Inflammatory macrophage (primary cell): ENCODE measurements around the gene TENM3.

ENCODE experiments used
- DNase-seq, 2 donors: peaks; one replicate each; pipeline ENCODE4 v3.0.0-alpha.2; 2020 to 2022

The TENM3 gene

DNA sequence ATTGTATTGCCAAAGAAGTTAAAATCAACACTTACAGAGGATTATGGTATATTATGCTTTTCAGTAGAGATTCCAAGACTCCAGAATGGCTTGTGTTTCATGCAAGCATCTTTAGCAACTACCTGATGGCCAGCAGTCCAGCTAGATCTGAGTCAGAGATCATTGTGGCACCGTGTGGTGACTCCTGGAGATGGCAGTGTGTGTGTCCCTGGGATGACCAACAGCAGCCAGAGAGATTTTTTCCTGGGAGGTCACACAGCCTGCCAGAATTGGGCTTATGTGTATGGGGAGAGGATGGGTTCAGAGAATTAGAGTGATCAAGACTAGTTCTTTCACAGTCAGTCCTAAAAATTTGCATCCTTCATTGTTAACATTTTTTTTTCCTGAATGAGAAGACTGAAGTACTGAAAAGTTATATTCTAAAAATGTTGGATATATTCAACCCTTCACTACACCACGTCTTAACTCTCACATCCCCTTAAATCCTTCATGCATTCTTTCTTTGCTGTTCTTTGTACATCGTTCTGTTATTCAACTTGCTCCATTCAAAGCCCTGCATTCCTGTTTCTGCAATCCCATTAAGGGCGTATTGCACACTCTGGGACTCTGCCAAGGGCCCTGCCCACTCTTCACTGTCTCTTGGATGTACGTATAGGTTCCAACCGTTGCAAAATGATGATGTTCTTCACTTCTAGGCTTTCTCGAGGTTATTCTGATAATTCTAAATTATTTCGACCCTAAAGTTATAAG lies 12.4 kb downstream of the TENM3 start:
- DNase-seq, result no peak

DNA sequence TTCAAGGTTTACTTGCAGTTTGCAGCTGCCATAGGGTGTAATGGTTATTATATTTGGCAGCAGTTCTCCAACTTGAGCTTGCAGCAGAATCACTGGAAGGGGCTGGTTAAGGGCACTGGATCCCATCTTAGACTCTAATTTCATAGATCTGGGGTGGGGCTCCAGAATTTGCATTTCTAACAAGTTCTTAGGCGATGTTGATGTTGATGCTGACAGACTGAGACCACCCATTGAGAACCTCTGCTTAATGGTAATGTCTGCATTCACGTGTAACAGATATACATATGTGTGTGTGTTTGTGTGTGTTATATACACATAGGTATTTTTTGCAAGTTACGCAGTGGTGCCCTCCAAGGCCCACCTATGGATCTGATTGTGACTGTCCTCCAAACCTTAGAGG lies 13.8 kb downstream of the TENM3 start:
- DNase-seq, result no peak

DNA sequence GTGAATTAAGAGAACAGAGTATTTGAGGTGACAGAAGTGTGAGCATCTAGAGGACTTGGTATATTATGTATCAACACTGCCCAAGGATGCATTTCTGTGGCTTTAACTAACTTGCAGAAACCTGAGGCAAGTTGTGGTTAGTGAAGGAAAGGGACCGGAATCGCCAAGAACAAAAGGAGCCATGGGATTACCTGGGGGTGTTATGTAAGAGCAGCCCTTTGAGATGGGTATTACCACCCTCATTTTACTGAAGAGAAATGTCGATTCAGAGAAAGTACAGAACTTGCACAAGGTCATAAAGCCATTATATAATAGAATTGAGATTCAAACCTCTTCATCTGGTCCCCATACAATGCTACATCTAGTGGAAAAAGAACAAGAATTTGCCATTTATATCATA lies 14.3 kb downstream of the TENM3 start:
- no peak for DNase-seq

DNA sequence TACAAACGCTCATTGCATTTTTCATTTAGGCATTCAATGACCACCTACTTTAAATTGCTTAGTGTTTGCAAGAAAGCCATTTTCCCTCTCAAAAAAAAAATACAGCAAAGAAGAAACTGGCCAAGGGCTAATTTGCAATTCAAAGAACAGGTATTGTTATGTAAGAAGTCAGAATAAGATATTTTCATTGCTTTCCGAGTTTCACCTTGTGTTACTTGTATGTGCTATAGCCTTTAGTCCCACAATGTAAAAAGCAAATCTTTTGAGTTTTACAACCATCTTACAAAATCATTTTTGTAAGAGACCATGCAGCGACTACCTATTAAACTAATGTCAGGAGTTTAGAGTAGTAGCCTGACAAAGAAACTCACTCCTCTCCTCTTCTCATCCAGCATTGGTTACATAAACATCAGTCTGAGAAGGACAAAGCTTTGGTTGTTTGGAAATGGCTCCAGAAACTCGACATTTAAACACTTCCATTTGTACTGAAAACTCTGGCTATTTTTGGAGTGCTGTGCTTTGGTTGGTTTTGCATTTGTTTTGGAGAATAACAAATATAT lies 15.3 kb downstream of the TENM3 start:
- no peak for DNase-seq

DNA sequence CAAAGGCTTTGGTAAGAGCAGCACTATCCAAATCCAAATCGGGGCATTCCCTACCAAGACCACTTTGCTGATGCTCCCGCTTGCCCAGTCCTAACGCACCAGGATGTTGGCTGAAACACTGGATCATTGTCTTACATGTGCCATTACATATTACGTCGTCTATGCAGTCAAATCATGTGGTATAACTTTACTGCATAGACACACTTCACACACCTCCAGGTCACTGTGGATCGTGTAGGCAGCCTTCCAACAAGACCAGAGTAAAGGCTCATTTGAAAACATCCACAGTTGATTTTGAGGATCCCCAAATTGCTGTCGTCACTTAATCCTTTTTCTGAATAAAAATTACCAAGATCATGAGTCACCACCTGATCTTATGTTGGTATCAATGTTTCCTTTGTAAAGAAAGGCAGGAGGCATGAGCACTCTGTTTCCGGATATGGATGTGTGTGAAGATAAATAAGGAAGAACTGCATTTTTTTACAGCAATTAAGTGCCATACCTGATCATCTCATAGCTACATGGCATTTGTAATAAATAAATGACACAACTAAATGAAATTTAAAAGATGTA lies 18.5 kb downstream of the TENM3 start:
- DNase-seq, result no peak

DNA sequence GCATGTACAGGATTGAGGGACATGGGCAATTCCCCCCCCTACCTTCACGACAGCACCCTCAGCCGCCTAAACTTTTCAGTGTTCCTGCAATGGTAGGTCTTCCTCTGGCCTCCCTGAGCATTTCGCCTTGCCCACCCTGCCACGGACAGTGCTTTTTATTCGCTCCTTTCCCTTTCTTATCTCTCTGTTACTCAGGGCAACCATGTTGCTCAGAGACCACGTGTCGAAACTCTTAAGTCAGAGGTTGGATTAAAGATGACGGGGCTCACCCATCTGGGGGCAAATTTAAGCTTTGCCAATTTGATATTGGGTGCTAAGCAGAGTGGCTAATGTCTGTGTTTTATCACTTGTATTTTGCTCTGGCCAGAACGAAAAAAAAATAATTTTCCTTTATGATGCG lies 20.4 kb downstream of the TENM3 start:
- no peak for DNase-seq

DNA sequence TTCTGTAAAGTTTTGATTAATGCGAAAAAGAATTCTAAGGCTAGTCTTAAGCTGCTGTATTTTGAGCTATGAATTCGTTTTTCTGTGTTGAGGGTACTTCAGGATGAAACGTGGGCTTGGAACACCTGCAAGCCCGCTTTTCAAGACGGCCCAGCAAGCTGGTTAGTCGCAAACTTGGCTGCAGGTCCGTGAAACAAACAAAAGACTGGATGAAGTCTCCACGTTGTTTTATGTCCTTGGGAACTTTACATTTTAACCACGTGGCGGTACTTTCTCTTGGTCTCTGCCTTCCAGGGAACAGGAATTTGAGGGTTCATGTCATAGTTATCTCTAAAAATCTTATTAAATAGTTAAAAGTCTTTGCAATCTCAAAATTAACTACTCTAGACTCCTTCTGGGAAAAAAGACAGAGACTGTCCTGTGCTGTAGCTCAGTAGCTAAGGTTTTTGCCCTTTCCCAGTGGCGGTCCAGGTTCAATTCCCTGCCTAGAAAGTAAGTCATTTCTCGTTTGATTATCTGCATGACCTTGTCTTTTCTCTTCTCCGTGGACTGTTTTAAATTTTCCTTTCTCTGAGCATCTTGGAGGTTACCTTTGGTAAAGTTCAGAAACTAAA lies 21.0 kb downstream of the TENM3 start:
- DNase-seq, result no peak

DNA sequence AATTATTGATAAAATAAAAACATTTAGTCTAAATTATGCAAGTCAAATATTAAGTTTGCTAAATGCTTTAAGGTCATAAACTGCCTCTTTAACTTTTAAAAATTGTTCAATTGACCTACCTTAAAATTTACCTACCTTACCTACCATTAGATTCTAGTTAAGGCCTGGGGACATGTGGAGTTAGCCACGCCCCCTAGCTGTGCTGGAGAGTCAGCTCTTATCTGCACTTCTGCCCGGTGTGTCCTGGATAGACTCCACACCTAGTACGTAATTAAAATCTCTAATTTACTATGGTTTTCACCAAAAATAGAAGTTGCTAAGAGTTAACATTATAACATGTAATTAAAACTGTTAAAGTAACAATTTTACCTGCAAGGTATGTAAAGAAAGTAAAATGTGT lies 22.7 kb downstream of the TENM3 start:
- no peak for DNase-seq

DNA sequence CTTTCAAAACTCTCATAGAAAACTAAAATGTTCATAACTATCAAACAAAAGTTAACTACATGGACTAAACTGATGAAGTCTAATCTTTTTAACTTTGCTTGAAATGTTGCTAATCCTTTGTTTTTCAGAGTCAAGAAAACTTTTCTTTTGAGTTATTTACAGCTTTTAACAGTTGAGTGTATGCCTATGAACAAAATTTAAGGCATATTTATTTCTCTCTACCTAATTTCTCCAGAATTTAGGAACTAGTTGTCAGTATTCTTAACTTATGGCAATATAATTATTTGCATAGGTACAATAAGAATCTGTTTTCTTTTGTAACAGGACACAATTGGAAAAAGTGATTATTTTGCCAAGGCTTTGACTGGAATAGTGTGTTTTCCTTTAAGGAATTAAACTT lies 23.8 kb downstream of the TENM3 start:
- DNase-seq, result no peak

DNA sequence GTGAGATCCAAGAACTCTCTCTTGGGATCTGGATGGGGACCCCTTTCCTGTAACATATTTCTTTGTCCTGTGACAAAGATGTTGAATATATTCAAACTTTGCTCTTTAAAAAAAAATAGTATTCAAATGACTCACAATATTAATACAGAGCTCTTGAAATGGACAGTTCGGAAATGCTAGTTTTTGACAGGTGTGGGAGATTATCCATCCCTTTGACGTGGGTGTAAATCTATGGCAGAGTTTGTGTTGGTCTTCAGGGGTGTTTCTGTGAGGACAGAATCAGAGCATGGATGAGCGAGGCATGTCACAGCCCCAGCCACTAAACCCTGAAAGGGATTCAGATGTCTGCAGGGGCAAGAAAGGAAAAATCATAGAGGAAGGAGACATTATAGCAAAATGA lies 25.8 kb downstream of the TENM3 start:
- no peak for DNase-seq

DNA sequence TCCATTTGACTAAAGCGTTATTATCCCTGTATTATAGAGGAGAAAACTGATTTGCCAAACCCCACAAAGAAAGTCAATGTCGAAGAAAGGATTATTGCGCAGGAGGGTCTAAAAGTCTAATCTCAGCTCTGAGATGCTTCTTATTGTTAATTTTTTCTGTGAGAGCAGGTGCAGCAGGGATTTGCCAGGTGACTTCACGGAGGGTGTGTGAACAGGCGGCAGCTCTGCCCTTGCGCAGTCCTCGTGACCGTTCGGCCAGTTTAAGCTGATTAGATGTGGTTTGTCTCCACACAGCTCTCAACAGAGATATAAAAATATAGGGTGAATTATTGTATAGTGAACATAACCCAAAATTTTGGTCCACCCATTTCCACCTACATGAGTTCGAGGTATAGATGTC lies 28.5 kb downstream of the TENM3 start:
- no peak for DNase-seq

DNA sequence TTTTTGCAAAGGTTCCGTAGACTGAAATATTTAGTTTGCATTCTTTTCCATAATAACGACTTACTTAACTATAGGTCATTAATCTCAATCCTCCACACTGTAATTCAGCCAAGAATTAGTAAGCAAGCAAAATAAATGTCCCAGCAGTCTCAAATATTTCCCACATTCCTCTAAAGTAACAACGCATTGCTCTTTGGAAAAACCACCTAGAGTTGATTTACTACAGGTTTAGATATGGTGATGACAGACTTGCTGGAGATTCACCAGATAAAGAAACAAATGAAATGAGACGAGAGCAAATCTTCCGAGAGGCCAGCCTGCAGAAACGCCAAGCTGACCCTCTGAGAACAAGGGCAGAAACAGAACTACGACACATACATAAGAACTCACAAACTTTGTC lies 28.9 kb downstream of the TENM3 start:
- no peak for DNase-seq

DNA sequence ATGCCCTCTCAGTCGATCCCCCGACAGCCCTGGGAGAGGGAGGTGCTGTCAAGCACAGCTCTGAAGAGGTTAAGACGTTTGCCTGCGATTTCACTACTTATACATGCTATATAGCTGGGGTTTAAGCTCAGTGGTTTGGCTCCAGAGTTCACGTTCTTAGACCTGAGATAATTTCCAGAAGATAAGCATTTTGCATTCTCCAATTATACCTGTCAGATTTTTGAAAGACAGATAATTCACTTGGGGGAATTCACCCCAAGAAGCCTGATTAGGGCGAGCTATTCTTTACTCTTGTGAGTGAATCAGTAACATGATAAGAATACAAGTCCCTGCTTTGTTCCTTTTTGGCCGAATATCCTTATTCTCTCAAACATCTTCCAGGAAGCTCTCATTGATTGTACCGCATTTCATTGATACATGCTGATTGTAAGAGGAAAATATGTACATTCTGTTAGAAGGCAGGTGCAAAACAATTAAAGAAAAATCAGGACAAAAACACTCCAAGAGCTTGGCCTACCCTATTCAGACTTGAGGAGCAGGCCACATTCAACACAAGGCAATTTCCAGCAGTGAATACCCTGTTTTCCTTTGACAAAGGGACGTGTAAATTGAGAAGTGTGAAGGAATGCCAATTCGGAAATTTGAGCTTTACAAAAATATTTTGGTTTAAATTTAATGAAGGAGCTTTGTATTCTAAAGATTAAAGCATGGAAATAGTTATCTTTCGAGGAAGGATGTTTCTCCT lies 30.2 kb downstream of the TENM3 start:
- no peak for DNase-seq

DNA sequence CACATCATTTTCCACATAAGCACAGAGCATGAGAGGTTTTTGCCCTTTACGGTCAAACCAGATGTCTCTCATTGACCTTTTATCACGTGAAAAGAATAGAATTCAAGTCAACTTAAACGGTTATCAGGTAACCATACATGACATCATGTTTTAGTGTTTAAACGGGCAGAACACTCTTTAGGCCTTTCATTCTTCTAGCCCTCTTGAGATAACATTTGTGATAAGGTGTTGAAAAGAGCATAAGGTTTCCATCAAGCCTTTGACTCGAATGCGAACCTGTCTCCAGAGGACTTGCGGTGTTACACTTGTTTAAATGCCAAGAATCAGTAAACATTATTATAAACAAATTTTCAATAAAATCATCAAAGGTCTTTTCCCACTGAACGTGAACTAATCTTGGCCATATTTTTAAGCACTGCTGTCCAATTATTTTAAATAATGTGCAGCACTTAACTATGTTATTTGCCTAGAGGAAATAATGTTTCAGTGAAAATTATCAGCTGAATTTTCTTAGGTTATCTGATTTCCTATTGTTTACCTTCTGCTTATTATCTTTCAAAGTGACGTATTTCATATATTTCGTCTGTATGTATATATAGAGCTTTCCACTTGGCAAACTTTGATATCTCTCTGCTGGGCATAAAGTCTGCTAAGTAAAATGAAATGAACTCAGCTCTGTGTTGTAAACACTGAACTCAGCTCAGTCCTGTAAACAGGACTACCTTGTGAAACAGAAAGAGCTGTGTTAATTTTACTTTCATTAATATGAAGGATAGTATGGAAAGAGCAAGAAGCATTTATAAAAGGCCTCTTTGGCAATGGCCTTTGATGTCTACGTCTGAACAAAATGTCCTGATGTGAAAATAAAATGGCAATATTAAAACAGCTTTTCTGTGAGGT lies 33.3 kb downstream of the TENM3 start:
- no peak for DNase-seq

DNA sequence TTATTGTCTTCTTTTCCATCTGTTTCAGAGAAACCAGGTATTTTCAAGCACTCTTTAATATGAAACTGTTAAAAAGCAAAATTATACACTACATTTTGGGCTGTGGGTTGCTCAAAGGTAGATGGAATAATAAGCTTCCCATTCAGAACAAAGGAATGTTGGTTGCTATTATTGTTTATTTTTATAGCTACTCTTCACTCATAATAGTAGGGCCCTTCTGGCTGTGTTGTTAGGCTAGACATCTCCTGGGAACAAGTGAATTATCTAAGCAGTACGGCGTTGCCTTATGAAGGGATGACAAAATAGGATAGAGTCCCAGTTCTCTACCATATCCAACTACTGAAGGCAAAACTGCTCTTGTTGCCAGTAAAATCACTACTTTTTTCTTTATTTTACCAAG lies 34.2 kb downstream of the TENM3 start:
- DNase-seq, result no peak

DNA sequence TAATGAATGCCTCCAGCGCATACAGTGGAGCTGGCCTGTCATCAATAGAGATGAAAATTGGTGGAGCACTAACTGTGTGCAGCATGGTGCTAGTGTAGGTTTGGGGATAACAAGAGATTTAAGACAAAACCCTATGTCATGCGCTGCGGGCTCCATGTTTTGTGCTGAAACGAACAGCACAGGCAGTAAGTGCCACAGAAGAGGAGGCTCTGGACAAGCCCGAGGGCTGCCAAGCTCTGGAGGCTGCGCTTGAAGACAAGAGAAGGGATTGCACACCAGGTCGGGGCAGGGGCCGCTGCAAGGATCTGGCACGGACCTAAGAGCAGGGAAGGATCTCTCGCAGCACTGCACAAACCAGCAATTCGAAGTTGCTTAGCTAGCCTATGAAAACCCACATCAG lies 35.5 kb downstream of the TENM3 start:
- DNase-seq, result no peak

DNA sequence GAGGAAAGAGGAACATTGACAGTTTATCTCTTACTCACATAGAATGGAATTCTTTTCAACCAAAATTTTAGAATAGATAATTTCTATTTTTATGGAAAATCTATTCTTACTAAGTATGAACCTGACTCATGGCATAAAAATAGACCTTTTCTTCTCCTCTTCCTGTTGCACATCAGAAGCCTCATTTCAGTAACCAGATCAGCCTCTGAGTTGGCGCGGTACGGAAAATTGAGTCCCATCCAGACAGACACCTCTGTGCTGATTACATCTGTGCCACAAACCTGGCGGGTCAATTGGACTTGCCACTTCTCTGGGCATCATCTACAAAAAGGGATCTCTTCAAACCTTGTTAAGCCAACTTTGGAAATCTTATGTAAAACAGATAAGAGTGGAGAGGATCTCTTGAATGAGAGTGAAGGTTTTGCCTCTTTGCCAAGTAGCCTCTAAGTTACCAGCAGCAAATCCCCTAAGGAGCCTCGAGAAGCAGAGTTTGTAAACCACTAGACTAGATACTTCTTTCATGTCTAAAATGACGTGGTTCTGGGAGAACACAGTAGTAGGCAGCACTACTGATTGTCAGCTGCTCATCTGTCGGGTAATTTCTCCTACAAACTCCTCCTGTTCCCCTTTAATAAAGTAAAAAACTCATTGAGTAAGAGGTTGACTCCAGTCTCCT lies 37.4 kb downstream of the TENM3 start:
- no peak for DNase-seq

DNA sequence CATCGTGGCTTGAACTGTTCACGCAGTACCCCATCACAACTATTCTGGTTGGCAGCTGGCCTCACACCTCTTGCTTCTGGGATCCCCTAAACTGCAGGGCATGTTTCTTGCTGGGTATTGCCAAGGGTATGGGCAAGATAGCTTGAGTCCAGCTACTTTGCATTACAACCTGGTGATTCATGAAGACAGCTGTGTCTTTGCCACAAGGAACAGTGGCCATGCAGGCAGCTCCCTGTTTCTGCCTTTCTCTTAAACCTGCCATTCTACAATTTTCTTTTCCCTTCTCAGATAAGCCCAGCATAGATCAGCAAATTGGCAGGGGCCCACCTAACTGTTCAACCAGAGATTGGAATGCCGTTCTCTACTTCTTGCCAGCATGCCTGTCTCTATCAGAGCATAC lies 42.8 kb downstream of the TENM3 start:
- DNase-seq, result no peak

DNA sequence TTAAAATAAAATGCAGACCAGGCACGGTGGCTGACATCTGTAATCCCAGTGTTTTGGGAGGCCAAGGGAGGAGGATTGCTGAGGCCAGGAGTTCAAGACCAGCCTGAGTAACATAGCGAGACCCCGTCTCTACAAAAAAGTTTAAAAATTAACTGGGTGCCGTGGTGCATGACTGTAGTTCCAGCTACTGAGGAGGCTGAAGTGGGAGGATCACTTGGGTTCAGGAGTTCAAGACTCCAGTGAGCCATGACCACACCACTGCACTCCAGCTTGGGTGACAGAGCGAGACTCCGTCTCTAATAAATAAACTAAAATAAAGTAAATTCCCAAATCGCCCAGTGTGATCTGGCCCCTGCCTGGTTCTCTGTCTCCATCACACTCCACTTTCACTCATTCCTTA lies 43.7 kb downstream of the TENM3 start:
- DNase-seq, result no peak

DNA sequence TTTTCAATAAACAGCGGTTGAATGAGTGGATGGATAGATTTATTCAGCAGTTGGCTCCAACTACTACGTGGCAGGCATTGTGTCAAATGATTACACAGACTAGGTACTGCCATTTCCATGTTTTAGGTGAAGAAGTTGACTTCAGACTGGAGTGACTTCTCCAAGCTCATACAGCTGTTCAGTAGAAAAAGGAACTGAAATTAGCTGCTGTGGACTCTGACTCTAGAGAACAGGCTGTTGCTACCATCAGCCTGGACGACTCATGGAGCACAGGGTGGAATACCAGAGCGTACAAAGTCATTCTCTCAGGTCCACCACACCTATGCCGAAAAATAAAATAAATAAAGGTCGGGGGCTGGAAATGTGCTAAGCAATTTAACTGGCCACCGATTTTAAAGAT lies 45.3 kb downstream of the TENM3 start:
- no peak for DNase-seq

DNA sequence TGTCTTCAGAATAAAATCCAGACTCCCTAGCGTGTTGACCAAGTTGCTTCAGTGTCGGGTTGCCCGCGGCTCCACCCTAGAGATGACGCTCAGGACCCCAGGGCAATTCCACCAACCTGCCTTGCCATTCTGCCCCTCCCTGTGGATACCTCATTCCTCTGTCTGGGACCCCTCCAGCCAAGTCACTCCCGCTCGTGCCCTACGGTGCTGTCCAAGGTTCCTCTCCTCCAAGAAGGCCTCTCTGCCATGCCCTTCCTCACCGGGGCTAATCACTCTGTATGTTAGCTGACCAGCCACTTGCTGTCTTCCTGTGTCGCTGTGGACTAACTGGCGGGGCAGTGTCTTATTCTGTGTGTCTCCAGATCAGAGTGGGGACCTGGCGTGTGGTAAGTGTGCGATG lies 46.6 kb downstream of the TENM3 start:
- DNase-seq, result no peak

DNA sequence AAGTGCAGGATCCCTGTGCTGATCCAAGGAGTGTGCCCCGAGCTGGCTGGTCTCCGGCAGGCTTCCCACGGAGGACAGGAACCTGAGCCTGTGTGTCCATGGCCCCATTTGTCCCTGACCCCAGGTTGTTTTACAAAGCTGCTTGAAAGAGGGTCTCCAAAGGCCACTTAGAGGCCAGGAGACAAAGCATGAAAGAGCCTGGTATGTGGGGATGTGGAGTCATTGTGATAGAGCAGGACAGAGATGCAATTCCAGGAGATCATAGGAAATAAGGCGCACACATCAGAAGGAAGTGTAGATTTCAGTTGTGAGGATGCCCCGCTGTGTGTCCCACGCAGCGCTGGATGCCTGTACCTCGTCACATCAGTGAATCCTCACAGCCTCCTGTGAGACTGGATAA lies 48.0 kb downstream of the TENM3 start:
- no peak for DNase-seq
